Sigmoid colon (tissue), 7 donors: Measurements from ENCODE around the gene ITGAD. TPM values are rescaled to one million over a fixed set of nuclear protein-coding genes. Genes with fewer than 3 reads are reported as not detected.
A peak's percentile ranks its signal among the peaks of the same experiment; 100 is the strongest.
"Not testable (repeated sequence)": the region's sequence is repeated elsewhere in the genome, so short reads cannot be mapped to it uniquely, and the experiment has no call there.

ENCODE experiments used
- DNase-seq: peaks from one replicate; pipeline ENCODE4 v3.0.0-alpha.2; 2019
- H3K27ac ChIP-seq, 4 donors: fragments of 200-600 bp; sonication (generic); one replicate each; pipeline ENCODE4 v1.5.1; 2016 to 2019; ENCODE audit warnings: mild to moderate bottlenecking in 1 of 4
- H3K27me3 ChIP-seq, 3 donors: fragments of 200-600 bp; sonication (generic); one replicate each; pipeline ENCODE4 v1.5.1; 2019; ENCODE audit warnings: mild to moderate bottlenecking in 1 of 3
- H3K36me3 ChIP-seq, 4 donors: fragments of 200-600 bp; sonication (generic); one replicate each; pipeline ENCODE4 v1.5.1; 2016 to 2019
- H3K4me1 ChIP-seq, 4 donors: fragments of 200-600 bp; sonication (generic); one replicate each; pipeline ENCODE4 v1.5.1; 2017 to 2019
- H3K4me3 ChIP-seq, 4 donors: fragments of 200-600 bp; sonication (generic); one replicate each; pipeline ENCODE4 v1.5.1; 2017 to 2019; ENCODE audit warnings: mild to moderate bottlenecking in 2 of 4, moderate library complexity in 1 of 4
- H3K9me3 ChIP-seq, 4 donors: fragments of 200-600 bp in 3 of 4; sonication (generic) in 3 of 4; one replicate each; pipeline versions ENCODE4 v1.5.1 to v1.6.1; 2013 to 2019
- CTCF ChIP-seq, 4 experiments: fragments of 450-650 bp in 3 of 4; fragments of 200-600 bp in 1 of 4; IDR thresholded peaks; one replicate each; pipeline ENCODE4 v1.5.1; 2016 to 2019; ENCODE audit warnings: antibody characterized with exemption in 4 of 4, mild to moderate bottlenecking in 3 of 4, moderate library complexity in 2 of 4
- EP300 ChIP-seq, 4 donors: sonication (generic); formaldehyde crosslinking; IDR thresholded peaks; one replicate each; pipeline ENCODE4 v1.6.1; 2017; ENCODE audit warnings: antibody characterized with exemption in 4 of 4
- POLR2A ChIP-seq, 2 donors: fragments of 450-650 bp; IDR thresholded peaks; one replicate each; pipeline ENCODE4 v1.6.1; 2016; ENCODE audit warnings: antibody characterized with exemption in 2 of 2, mild to moderate bottlenecking in 2 of 2, moderate library complexity in 2 of 2
- POLR2AphosphoS5 ChIP-seq, 4 donors: sonication (generic); formaldehyde crosslinking; IDR thresholded peaks; one replicate each; pipeline ENCODE4 v1.6.1; 2017; ENCODE audit warnings: antibody characterized with exemption in 4 of 4
- WGBS, 2 donors: extraction: QIAGEN DNeasy Blood & Tissue Kit; methylation state at CpG; one replicate each; pipeline ENCODE4 v1.1.7; 2013; 5-methylcytosine and 5-hydroxymethylcytosine counted together
- intact Hi-C: fragments of 100-400 bp; cut with DNase I; formaldehyde crosslinking; loops from one replicate; pipeline ENCODE4 v1.15.1; 2023
- polyA plus RNA-seq, 3 donors: library from polyadenylated mRNA; stranded (reverse); fragments of 200-250 nt; gene quantifications; one replicate each; pipeline ENCODE4 v1.2.3, GENCODE V29; 2013
- total RNA-seq, 4 donors: library from RNA; depleted of rRNA; stranded (reverse); fragments of >200 nt; gene quantifications; one replicate each; pipeline ENCODE4 v1.1.0, GENCODE V29; 2016
- donor health status: healthy with polysubstance abuse.
- donor health status: Bipolar disorder and iron deficiency.
- donor health status: healthy.

The ITGAD gene
- total and polyA plus RNA-seq, 7 donors = 0.22 TPM; not detected in 6

GRCh38 chr16:31438414-31438813 is 45.3 kb downstream of the ITGAD start:
- WGBS, 2 donors = 81 to 83% methylated on average over 2 of the region's 2 CpGs
- no peak for TF ChIP-seq POLR2A (IDR thresholded peaks at IDR 0.05)
- TF ChIP-seq EP300 (IDR thresholded peaks at IDR 0.05) = no peak
- TF ChIP-seq CTCF (IDR thresholded peaks at IDR 0.05) = no peak
- TF ChIP-seq POLR2AphosphoS5 (IDR thresholded peaks at IDR 0.05) = no peak

DNA sequence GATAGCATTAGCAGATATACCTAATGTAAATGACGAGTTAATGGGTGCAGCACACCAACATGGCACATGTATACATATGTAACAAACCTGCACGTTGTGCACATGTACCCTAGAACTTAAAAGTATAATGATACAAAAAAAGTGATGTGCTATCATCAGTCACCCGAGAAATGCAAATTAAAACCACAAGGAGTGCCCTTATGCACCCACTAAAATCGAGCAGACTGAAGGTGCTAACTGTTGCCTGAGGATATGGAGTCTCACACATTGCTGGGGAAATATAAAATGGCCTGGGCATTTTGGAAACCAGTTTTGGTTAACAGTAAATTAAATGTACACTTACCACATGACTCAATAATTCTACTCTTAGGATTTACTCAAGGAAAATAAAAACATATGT is 45.9 kb downstream of the ITGAD start:
- H3K27me3 ChIP-seq, intact Hi-C loops, H3K27ac ChIP-seq, H3K9me3 ChIP-seq, DNase-seq, H3K36me3 ChIP-seq, H3K4me3 ChIP-seq: not testable (repeated sequence)
- peaks cover 0 to 12% (median 7%) of the 10 kb centered on the region in 4 donors for H3K4me1 ChIP-seq
- WGBS, 2 donors = 41 to 43% methylated on average over 3 of the region's 4 CpGs

More at GRCh38 chr16:31438414-31438813, 45.3 kb downstream of the ITGAD start:
- H3K27me3 ChIP-seq = no peaks in the 10 kb centered on the region
- no peaks in the 10 kb centered on the region for H3K36me3 ChIP-seq
- intact Hi-C loops = no loop called here
- no peak overlapping the region for H3K27ac ChIP-seq
- H3K4me1 ChIP-seq = peaks cover 0 to 12% (median 7%) of the 10 kb centered on the region in 4 donors
- H3K4me3 ChIP-seq = no peak overlapping the region
- peak; percentile 25 for DNase-seq
- no peaks in the 10 kb centered on the region for H3K9me3 ChIP-seq

- Histone ChIP-seq H3K27ac (no peak overlapping the region), H3K9me3 (no peaks in the 10 kb centered on the region), H3K27me3 (no peaks in the 10 kb centered on the region), H3K36me3 (no peaks in the 10 kb centered on the region), H3K4me3 (no peak overlapping the region), H3K4me1 (peaks cover 0 to 12% (median 7%) of the 10 kb centered on the region in 4 donors)
- 80 to 89% methylated on average over 3 of the region's 3 CpGs for WGBS, 2 donors
- intact Hi-C loops = no loop called here
- peak; percentile 22 for DNase-seq
- no peak for TF ChIP-seq POLR2A (IDR thresholded peaks at IDR 0.05)
- no peak for TF ChIP-seq POLR2AphosphoS5 (IDR thresholded peaks at IDR 0.05)
- no peak for TF ChIP-seq EP300 (IDR thresholded peaks at IDR 0.05)
- no peak for TF ChIP-seq CTCF (IDR thresholded peaks at IDR 0.05)
These were observed 46.4 kb downstream of the ITGAD start for GRCh38 chr16:31439519-31439918.

GRCh38 chr16:31440516-31441184 is 47.5 kb downstream of the ITGAD start:
- intact Hi-C loops = loop anchor here (5.0 kb wide), 2 partner anchors 263 to 432 kb away; partner anchors contain the start of gene ZNF267
- WGBS, 2 donors = 77 to 82% methylated on average over 4 of the region's 4 CpGs
- Histone ChIP-seq H3K4me3 (no peak overlapping the region), H3K9me3 (no peaks in the 10 kb centered on the region), H3K27me3 (no peaks in the 10 kb centered on the region), H3K27ac (no peak overlapping the region), H3K4me1 (peaks cover 0 to 12% (median 7%) of the 10 kb centered on the region in 4 donors), H3K36me3 (no peaks in the 10 kb centered on the region)
- DNase-seq = peak; percentile 30
- TF ChIP-seq CTCF (IDR thresholded peaks at IDR 0.05) (no peak), POLR2AphosphoS5 (IDR thresholded peaks at IDR 0.05) (no peak), POLR2A (IDR thresholded peaks at IDR 0.05) (no peak), EP300 (IDR thresholded peaks at IDR 0.05) (no peak)

- Histone ChIP-seq H3K36me3 (no peaks in the 10 kb centered on the region), H3K27me3 (no peaks in the 10 kb centered on the region), H3K4me1 (peaks cover 0 to 12% (median 7%) of the 10 kb centered on the region in 4 donors), H3K9me3 (no peaks in the 10 kb centered on the region), H3K4me3 (peak overlapping the region; percentile 63 to 73 (median 70)), H3K27ac (peak overlapping the region; percentile 91 to 96 (median 94))
- intact Hi-C loops = loop anchor here (5.0 kb wide), 2 partner anchors 265 to 430 kb away; partner anchors contain the start of gene ZNF267
- TF ChIP-seq POLR2A (IDR thresholded peaks at IDR 0.05) = no peak
- TF ChIP-seq POLR2AphosphoS5 (IDR thresholded peaks at IDR 0.05) = no peak
- TF ChIP-seq EP300 (IDR thresholded peaks at IDR 0.05) = no peak
- no peak for TF ChIP-seq CTCF (IDR thresholded peaks at IDR 0.05)
- peak; percentile 69 for DNase-seq
- 52 to 62% methylated on average over 34 of the region's 34 CpGs for WGBS, 2 donors
These were observed 48.8 kb downstream of the ITGAD start for GRCh38 chr16:31441956-31442355.

DNA sequence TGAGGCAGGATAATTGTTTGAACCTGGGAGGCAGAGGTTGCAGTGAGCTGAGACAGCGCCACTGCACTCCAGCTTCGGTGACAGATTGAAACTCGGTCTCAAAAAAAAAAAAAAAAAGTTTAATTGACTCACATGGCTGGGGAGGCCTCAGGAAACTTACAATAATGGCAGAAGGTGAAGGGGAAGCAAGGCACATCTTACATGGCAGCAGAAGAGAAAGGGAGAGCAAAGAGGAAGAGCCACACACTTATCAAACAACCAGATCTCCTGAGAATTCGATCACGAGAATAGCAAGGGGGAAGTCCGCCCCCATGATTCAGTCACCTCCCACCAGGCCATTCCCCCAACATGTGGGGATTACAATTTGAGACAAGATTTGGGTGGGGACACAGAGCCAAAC is 52.8 kb downstream of the ITGAD start:
- DNase-seq = peak; percentile 27
- peaks cover 0 to 12% (median 7%) of the 10 kb centered on the region in 4 donors for H3K4me1 ChIP-seq
- H3K4me3 ChIP-seq, intact Hi-C loops, H3K36me3 ChIP-seq, H3K27me3 ChIP-seq, H3K27ac ChIP-seq, H3K9me3 ChIP-seq: not testable (repeated sequence)
- 84 to 90% methylated on average over 6 of the region's 6 CpGs for WGBS, 2 donors
